K562 (cell line): ENCODE results near the gene CRHR2. TPM values are rescaled to one million over a fixed set of nuclear protein-coding genes. Genes with fewer than 3 reads are reported as not detected.

Experiments used
- BRF1 ChIP-seq: IDR thresholded peaks from 3 replicates; pipeline ENCODE4 v1.6.1; 2011; ENCODE audit warnings: borderline replicate concordance, mild to moderate bottlenecking; ENCODE audit not compliant: insufficient read length; ENCODE audit errors: extremely low read depth
- ETS2 ChIP-seq: IDR thresholded peaks from 2 replicates; pipeline ENCODE4 v1.6.1; 2016; ENCODE audit warnings: borderline replicate concordance, missing genetic modification characterization, mild to moderate bottlenecking, moderate library complexity, missing compliant biosample characterization; ENCODE audit not compliant: poor library complexity, severe bottlenecking
- KDM4B ChIP-seq, 2 experiments: fragments of 450-650 bp in 1 of 2; sonication (generic) in 1 of 2; IDR thresholded peaks; 2 replicates each; pipeline ENCODE4 v1.6.1; 2016 to 2017; ENCODE audit warnings: borderline replicate concordance in 2 of 2, antibody characterized with exemption in 1 of 2, low read depth in 1 of 2, mild to moderate bottlenecking in 1 of 2
- L3MBTL2 ChIP-seq: fragments of 450-650 bp; IDR thresholded peaks from 2 replicates; pipeline ENCODE4 v1.6.1; 2016; ENCODE audit warnings: mild to moderate bottlenecking, moderate library complexity
- MAFK ChIP-seq: IDR thresholded peaks from 2 replicates; pipeline ENCODE4 v1.6.1; 2011; ENCODE audit warnings: low read length, improper control_type of control experiment
- NFRKB ChIP-seq: fragments of 450-650 bp; IDR thresholded peaks from 2 replicates; pipeline ENCODE4 v1.6.1; 2016; ENCODE audit warnings: low read depth
- SMC3 ChIP-seq: conservative IDR thresholded peaks from 2 replicates; pipeline ENCODE4 v1.6.1; 2011; ENCODE audit warnings: low read depth, low read length, improper control_type of control experiment; ENCODE audit not compliant: insufficient read depth
- TAL1 ChIP-seq: fragments of 450-650 bp; IDR thresholded peaks from 2 replicates; pipeline ENCODE4 v1.6.1; 2016; ENCODE audit warnings: mild to moderate bottlenecking
- TBL1XR1 ChIP-seq, 2 experiments: IDR thresholded peaks; 2 replicates each; pipeline ENCODE4 v1.6.1; 2012; ENCODE audit warnings: improper control_type of control experiment in 2 of 2, low read length in 2 of 2, mild to moderate bottlenecking in 1 of 2
- TEAD4 ChIP-seq, 2 experiments: sonication (generic) in 1 of 2; formaldehyde crosslinking in 1 of 2; IDR thresholded peaks; 2 replicates each; pipeline versions ENCODE4 v1.6.1 to v1.8.0; 2012 to 2022; ENCODE audit warnings: borderline replicate concordance in 1 of 2, inconsistent platforms in 1 of 2, low read length in 1 of 2, mild to moderate bottlenecking in 1 of 2, missing genetic modification reagents in 1 of 2
- TGIF2 ChIP-seq: sonication (generic); formaldehyde crosslinking; IDR thresholded peaks from 2 replicates; pipeline ENCODE4 v1.8.1; 2022; ENCODE audit warnings: mild to moderate bottlenecking, missing genetic modification reagents, moderate library complexity
- ZNF239 ChIP-seq: fragments of 250-450 bp; sonication (Bioruptor Pico); IDR thresholded peaks from 2 replicates; pipeline ENCODE4 v1.4.0; 2020; ENCODE audit warnings: mild to moderate bottlenecking
- ZNF274 ChIP-seq: IDR thresholded peaks from 2 replicates; pipeline ENCODE4 v1.6.1; 2011; ENCODE audit warnings: low read depth, mild to moderate bottlenecking, low read length, moderate library complexity, borderline replicate concordance
- ZNF347 ChIP-seq: fragments of 450-650 bp; formaldehyde crosslinking; IDR thresholded peaks from 2 replicates; pipeline ENCODE4 v1.4.0; 2020; ENCODE audit warnings: low read depth, mild to moderate bottlenecking, moderate library complexity
- polyA plus RNA-seq, 8 experiments: library from polyadenylated mRNA; depleted of rRNA in 4 of 8; stranded (reverse) in 5 of 8; unstranded in 3 of 8; fragments of >200 nt; fragmentation: Nextera tagmentation in 2 of 8; fragmentation: Illumina TruSeq in 1 of 8; extraction: Ambion mirVana in 2 of 8; extraction: Trizol in 1 of 8; gene quantifications; 2 replicates each; pipeline versions ENCODE4 v1.2.1 to v1.2.3, GENCODE V29; 2011 to 2014; ENCODE audit warnings: inconsistent platforms in 1 of 8, missing spikeins in 1 of 8
- total RNA-seq, 7 experiments: library from RNA; depleted of rRNA in 6 of 7; stranded (reverse); fragments of >200 nt in 6 of 7; fragmentation: Illumina TruSeq in 2 of 7; extraction: Trizol in 2 of 7; gene quantifications; 2 replicates each; pipeline versions ENCODE4 v1.2.1 to v1.2.3, GENCODE V29; 2011 to 2021; ENCODE audit warnings: low replicate concordance in 1 of 7
- TF ChIP-seq, protein P1 (sequence below): fragments of 450-650 bp; IDR thresholded peaks from 2 replicates; pipeline ENCODE4 v1.6.1; 2014; ENCODE audit warnings: low read depth, mild to moderate bottlenecking, moderate library complexity, borderline replicate concordance
- TF ChIP-seq, protein P2 (sequence below): fragments of 450-650 bp; IDR thresholded peaks from 2 replicates; pipeline ENCODE4 v1.6.1; 2017; ENCODE audit warnings: antibody characterized with exemption
- TF ChIP-seq, protein P3 (sequence below): fragments of 250-450 bp; sonication (Bioruptor Pico); IDR thresholded peaks from 2 replicates; pipeline ENCODE4 v1.9.0; 2021; ENCODE audit warnings: mild to moderate bottlenecking
- TF ChIP-seq, protein P4 (sequence below): fragments of 250-450 bp; sonication (Bioruptor Pico); IDR thresholded peaks from 2 replicates; pipeline ENCODE4 v1.4.0; 2020

Gene CRHR2
- total and polyA plus RNA-seq, 9 of the 15 experiments (the other 6 are each of a cell fraction or from before 2014, with no cell fraction given) = not detected

DNA sequence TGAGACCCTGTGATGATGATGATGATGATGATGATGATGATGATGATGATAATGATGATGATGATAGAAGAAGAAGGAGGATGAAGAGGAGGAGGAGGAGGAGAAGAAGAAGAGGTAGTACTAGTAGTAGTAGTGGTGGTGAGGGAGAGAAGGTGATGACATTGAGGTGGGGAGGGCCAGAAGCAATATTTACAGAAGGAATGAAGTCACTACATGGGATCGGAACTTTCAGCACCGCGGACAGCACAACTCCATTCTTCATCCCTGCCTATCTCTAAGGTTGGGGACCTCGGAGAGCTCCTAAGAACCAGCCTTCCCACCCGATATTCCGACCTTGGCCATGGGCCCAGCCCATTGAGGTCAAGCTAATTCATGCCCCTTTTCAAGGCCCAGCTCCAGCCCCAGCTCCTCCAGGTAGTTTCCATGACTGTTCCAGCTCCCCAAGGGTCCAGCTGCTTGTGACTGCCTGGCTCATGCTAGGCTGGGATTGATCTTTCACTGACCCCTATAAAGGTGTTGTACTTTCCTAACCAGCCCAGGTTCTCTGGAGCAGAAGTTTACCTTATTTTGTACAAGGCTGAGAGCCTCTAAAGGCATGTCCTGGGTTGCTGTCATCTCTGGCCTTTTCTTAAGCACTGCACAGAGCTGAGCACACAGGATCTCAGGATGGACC lies 10.3 kb downstream of the CRHR2 start (continued):
- TF ChIP-seq, protein P1, sequence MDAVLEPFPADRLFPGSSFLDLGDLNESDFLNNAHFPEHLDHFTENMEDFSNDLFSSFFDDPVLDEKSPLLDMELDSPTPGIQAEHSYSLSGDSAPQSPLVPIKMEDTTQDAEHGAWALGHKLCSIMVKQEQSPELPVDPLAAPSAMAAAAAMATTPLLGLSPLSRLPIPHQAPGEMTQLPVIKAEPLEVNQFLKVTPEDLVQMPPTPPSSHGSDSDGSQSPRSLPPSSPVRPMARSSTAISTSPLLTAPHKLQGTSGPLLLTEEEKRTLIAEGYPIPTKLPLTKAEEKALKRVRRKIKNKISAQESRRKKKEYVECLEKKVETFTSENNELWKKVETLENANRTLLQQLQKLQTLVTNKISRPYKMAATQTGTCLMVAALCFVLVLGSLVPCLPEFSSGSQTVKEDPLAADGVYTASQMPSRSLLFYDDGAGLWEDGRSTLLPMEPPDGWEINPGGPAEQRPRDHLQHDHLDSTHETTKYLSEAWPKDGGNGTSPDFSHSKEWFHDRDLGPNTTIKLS = no peak
- TF ChIP-seq, protein P2, sequence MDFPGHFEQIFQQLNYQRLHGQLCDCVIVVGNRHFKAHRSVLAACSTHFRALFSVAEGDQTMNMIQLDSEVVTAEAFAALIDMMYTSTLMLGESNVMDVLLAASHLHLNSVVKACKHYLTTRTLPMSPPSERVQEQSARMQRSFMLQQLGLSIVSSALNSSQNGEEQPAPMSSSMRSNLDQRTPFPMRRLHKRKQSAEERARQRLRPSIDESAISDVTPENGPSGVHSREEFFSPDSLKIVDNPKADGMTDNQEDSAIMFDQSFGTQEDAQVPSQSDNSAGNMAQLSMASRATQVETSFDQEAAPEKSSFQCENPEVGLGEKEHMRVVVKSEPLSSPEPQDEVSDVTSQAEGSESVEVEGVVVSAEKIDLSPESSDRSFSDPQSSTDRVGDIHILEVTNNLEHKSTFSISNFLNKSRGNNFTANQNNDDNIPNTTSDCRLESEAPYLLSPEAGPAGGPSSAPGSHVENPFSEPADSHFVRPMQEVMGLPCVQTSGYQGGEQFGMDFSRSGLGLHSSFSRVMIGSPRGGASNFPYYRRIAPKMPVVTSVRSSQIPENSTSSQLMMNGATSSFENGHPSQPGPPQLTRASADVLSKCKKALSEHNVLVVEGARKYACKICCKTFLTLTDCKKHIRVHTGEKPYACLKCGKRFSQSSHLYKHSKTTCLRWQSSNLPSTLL = no peak
- TF ChIP-seq ETS2 (tag) = no peak
- TF ChIP-seq MAFK = no peak
- TF ChIP-seq KDM4B (IDR thresholded peaks at IDR 0.05; ENCODE audit: borderline replicate concordance in 2 of 2, low read depth in 1 of 2) = no peak; a peak in 2 of 4 replicates
- no peak for TF ChIP-seq SMC3
- TF ChIP-seq, protein P3, sequence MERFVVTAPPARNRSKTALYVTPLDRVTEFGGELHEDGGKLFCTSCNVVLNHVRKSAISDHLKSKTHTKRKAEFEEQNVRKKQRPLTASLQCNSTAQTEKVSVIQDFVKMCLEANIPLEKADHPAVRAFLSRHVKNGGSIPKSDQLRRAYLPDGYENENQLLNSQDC (CRISPR knock-in tag) = no peak
- no peak for TF ChIP-seq TGIF2 (CRISPR knock-in tag)
- TF ChIP-seq TAL1 = no peak
- TF ChIP-seq L3MBTL2 = no peak
- TF ChIP-seq, protein P4, sequence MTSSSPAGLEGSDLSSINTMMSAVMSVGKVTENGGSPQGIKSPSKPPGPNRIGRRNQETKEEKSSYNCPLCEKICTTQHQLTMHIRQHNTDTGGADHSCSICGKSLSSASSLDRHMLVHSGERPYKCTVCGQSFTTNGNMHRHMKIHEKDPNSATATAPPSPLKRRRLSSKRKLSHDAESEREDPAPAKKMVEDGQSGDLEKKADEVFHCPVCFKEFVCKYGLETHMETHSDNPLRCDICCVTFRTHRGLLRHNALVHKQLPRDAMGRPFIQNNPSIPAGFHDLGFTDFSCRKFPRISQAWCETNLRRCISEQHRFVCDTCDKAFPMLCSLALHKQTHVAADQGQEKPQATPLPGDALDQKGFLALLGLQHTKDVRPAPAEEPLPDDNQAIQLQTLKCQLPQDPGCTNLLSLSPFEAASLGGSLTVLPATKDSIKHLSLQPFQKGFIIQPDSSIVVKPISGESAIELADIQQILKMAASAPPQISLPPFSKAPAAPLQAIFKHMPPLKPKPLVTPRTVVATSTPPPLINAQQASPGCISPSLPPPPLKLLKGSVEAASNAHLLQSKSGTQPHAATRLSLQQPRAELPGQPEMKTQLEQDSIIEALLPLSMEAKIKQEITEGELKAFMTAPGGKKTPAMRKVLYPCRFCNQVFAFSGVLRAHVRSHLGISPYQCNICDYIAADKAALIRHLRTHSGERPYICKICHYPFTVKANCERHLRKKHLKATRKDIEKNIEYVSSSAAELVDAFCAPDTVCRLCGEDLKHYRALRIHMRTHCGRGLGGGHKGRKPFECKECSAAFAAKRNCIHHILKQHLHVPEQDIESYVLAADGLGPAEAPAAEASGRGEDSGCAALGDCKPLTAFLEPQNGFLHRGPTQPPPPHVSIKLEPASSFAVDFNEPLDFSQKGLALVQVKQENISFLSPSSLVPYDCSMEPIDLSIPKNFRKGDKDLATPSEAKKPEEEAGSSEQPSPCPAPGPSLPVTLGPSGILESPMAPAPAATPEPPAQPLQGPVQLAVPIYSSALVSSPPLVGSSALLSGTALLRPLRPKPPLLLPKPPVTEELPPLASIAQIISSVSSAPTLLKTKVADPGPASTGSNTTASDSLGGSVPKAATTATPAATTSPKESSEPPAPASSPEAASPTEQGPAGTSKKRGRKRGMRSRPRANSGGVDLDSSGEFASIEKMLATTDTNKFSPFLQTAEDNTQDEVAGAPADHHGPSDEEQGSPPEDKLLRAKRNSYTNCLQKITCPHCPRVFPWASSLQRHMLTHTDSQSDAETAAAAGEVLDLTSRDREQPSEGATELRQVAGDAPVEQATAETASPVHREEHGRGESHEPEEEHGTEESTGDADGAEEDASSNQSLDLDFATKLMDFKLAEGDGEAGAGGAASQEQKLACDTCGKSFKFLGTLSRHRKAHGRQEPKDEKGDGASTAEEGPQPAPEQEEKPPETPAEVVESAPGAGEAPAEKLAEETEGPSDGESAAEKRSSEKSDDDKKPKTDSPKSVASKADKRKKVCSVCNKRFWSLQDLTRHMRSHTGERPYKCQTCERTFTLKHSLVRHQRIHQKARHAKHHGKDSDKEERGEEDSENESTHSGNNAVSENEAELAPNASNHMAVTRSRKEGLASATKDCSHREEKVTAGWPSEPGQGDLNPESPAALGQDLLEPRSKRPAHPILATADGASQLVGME (CRISPR knock-in tag) = no peak
- peak; percentile 37 for TF ChIP-seq TEAD4 (IDR thresholded peaks at IDR 0.05; ENCODE audit: low read length)
- TF ChIP-seq TEAD4 (CRISPR knock-in tag; IDR thresholded peaks at IDR 0.05; ENCODE audit: borderline replicate concordance) = no peak
- TF ChIP-seq NFRKB = no peak
- TF ChIP-seq ZNF347 (CRISPR knock-in tag) = no peak
- no peak for TF ChIP-seq ZNF274
- no peak for TF ChIP-seq TBL1XR1 (IDR thresholded peaks at IDR 0.05; ENCODE audit: low read length in 2 of 2)
- no peak for TF ChIP-seq BRF1
- TF ChIP-seq ZNF239 = peak; percentile 62
